Stomach smooth muscle (tissue), 2 donors: ENCODE data around the gene AMN.

Source experiments
- H3K27ac ChIP-seq: one replicate; pipeline ENCODE4 v1.7.0; 2013; ENCODE audit warnings: mild to moderate bottlenecking, low read length, inconsistent platforms
- H3K27me3 ChIP-seq, 2 donors: one replicate each; pipeline ENCODE4 v1.7.0; 2013; ENCODE audit warnings: low read length in 2 of 2; ENCODE audit not compliant: insufficient read depth in 2 of 2, control insufficient read depth in 1 of 2
- H3K36me3 ChIP-seq, 2 donors: one replicate each; pipeline ENCODE4 v1.7.0; 2013; ENCODE audit warnings: low read length in 2 of 2; ENCODE audit not compliant: control insufficient read depth in 2 of 2, insufficient read depth in 2 of 2
- H3K4me1 ChIP-seq: one replicate; pipeline ENCODE4 v1.7.0; 2013; ENCODE audit warnings: low read length; ENCODE audit not compliant: control insufficient read depth, insufficient read depth
- H3K4me3 ChIP-seq, 2 donors: one replicate each; pipeline ENCODE4 v1.7.0; 2013; ENCODE audit warnings: low read length in 2 of 2
- H3K9ac ChIP-seq, 2 donors: one replicate each; pipeline ENCODE4 v1.7.0; 2013; ENCODE audit warnings: low read length in 2 of 2, mild to moderate bottlenecking in 1 of 2
- H3K9me3 ChIP-seq, 2 donors: one replicate each; pipeline ENCODE4 v1.7.0; 2013; ENCODE audit warnings: low read length in 2 of 2; ENCODE audit not compliant: control insufficient read depth in 2 of 2
- donor health status: healthy.
- donor health status: Pancreatic carcinoma.

Gene AMN

DNA sequence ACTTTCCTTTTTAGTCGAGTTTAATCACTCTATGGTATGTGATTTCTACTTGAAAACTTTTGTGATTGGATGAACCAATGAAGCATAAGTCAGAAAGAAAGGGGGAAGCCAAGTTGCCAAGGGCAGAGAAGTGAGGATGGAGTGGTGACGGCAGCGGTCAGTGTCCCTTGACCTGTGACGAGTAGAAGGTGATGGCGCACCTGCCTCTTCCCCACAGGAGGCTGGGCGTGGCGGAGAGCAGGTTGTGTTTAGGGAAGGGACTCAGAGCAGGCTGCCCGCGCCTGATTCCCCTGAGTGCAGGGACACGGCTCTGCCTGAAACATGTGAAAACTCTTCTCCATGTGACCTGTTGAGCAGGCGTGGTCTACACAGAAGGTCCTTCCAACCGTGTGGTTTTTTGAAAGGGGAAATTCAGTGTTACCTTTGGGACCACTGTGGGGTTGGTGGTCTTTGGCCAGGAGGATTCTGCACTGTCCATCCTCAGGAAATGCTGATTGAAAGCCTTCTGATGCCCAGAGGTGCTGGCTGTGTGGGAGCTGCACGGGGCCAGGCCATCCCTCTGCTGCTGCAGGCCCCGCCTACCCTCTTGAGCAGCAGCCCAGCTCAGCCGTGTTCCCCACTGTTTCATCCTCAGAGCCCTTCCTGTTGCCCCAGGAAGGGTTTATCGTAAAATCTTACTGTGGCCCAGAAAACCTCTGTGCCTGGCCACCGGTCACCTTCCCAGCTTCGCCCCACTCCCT, 23.5 kb upstream of the AMN start:
- Histone ChIP-seq H3K9ac (no peak overlapping the region), H3K4me1 (no peaks in the 10 kb centered on the region), H3K36me3 (peaks cover under 1 to 2% of the 10 kb centered on the region in 2 donors), H3K4me3 (no peak overlapping the region), H3K9me3 (no peaks in the 10 kb centered on the region), H3K27me3 (no peaks in the 10 kb centered on the region), H3K27ac (no peak overlapping the region)

DNA sequence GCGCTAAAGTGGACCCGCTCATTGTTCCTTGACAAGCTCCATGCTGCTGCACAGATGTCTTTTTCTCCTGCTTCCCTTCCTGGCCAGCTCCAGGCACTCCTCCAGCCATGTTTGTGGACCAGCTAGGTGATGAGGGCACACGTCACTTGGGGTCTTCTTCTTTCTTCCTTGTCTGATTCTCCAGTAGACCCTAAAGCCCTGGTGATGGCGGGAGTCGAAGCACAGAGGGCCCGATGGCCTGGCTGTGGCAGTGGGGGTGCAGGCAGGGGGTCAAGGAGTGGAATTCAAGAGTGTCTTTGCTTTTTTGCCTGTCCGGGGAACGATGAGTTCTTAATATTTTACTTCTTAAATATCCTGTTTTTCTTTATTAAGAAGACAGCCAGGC, 23.0 kb upstream of the AMN start:
- no peaks in the 10 kb centered on the region for H3K9me3 ChIP-seq
- H3K4me3 ChIP-seq, result no peak overlapping the region
- H3K36me3 ChIP-seq, result peaks cover 2% of the 10 kb centered on the region in 2 donors
- H3K27ac ChIP-seq, result no peak overlapping the region
- no peaks in the 10 kb centered on the region for H3K27me3 ChIP-seq
- no peaks in the 10 kb centered on the region for H3K4me1 ChIP-seq
- H3K9ac ChIP-seq, result no peak overlapping the region

DNA sequence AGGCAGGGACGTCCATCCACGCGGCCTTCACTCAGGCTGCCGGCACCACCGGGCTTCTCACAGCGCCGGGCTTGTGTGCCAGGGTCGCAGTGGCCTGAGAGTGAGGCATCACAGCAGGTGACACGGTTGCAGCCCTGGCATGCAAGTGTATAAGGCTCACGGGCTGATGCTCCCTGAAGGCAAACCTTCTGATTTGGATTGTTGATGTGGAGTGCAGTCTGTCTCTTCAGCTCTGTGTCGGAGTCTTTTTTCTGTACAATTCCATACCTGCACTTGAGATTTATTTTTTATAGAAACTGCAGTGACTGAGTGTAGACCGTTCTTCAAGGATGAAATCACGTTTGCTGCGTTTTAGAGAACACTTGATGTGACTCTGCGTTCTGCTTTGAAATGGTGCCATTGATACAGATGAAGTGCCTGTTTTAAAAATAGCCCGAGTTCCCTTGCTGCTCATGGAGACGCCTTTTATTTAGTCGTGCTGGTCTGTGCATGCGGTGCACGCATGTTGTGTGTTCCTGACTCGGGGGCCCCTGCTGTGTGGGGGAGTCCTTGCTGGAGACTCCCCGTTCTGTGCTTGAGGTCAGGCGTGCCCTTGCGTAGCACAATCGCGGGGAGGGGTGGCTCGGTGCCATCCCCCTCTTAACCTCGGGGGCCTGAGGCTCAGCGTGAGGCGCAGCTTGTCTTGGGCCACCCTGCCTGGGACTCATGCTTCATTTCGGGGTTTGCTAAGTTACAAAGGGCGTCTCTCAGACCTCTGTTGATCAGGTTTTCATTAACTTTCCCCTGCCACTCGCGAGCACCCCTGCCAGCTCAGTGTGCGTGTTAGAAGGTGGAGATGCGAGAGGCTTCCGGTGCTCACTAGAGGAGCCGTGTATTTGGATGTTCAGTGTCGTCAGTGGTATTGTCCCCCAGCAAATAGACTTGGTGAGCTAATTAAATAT, 21.6 kb upstream of the AMN start:
- peaks cover 7 to 9% of the 10 kb centered on the region in 2 donors for H3K36me3 ChIP-seq

DNA sequence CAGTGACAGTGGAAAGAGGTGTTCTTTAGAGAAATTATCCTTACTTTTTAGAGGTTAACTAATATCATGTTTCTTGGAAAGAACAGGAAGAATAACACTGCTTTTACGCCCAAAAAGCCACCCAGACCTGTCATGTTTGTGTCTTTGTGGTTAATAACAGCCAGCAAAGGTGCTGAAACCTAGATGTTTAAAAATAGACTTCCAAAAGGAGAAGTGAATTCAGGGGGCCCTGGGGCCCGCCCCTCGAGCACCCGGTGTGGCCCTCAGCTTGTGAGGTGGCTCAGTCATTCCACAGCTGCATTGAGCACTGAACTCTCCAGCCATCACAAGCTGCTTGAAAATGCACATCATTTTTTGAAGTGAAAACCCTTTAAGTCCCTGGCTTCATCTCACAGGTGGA, 20.8 kb upstream of the AMN start:
- Histone ChIP-seq H3K9me3 (no peaks in the 10 kb centered on the region), H3K9ac (no peak overlapping the region), H3K36me3 (peaks cover 7 to 9% of the 10 kb centered on the region in 2 donors), H3K27me3 (no peaks in the 10 kb centered on the region), H3K4me1 (no peaks in the 10 kb centered on the region), H3K27ac (no peak overlapping the region), H3K4me3 (no peak overlapping the region)

More for the DNA sequence above, 21.6 kb upstream of the AMN start:
- no peak overlapping the region for H3K27ac ChIP-seq
- no peak overlapping the region for H3K9ac ChIP-seq
- no peaks in the 10 kb centered on the region for H3K9me3 ChIP-seq
- no peaks in the 10 kb centered on the region for H3K4me1 ChIP-seq
- no peak overlapping the region for H3K4me3 ChIP-seq
- H3K27me3 ChIP-seq, result no peaks in the 10 kb centered on the region

DNA sequence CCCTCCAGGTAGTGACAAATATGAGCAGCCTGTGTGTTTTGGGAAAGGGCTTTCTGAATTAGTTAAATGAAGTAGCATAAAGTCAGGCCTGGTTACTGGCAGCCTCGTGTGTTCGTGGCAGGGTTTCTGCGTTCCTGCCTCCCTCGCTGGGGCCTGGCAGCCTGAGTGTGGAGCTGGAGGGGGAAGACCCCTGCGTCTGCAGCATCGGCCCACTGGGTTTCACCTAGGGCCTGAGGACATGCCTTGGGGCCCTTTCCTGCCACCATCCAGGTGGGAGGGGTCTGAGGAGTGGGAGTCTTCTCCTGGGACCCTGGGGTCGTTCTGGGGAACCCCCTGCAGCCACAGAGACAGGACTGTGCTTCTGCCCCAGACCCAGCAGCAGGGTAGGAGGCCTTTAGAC, 20.4 kb upstream of the AMN start:
- Histone ChIP-seq H3K27me3 (no peaks in the 10 kb centered on the region), H3K9ac (no peak overlapping the region), H3K9me3 (no peaks in the 10 kb centered on the region), H3K4me3 (no peak overlapping the region), H3K27ac (no peak overlapping the region), H3K36me3 (peaks cover 7 to 9% of the 10 kb centered on the region in 2 donors), H3K4me1 (no peaks in the 10 kb centered on the region)

DNA sequence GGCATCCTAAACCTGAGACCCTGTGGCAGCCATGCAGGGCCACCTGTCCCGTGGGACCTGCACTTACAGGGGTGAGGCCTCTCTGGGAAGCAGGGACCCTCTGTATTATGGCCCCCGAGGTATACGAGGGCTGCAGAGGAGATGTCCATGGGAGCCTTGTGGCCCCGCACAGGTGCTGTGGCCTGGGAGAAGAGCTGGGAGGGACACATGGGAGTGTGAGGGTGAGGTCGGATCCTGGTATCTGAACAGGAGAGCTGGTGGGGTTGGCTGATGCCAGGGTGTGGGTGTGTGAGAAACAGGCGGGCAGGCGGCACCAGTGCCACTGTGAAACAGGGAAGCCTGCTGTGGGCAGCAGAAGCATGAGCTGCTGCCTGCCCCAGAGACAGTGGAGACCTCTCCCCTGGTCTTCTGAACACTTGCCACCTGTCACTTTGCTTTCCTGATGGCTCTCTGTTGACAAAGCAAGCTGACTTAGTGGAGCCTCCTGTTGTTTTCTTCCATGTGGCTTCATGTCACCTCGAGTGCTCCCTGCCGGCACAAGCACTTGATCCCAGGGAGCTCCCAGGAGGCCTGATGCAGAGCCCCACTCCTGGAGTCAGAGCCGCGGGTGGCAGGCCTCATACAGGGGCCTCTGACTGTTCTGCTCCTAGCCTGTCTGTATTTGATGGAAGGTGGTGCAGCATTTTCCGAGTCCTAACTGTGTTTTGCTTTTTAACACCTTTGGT, 19.8 kb upstream of the AMN start:
- Histone ChIP-seq H3K27me3 (no peaks in the 10 kb centered on the region), H3K9me3 (no peaks in the 10 kb centered on the region), H3K36me3 (peaks cover 7 to 9% of the 10 kb centered on the region in 2 donors), H3K9ac (no peak overlapping the region), H3K27ac (no peak overlapping the region), H3K4me3 (no peak overlapping the region), H3K4me1 (no peaks in the 10 kb centered on the region)

DNA sequence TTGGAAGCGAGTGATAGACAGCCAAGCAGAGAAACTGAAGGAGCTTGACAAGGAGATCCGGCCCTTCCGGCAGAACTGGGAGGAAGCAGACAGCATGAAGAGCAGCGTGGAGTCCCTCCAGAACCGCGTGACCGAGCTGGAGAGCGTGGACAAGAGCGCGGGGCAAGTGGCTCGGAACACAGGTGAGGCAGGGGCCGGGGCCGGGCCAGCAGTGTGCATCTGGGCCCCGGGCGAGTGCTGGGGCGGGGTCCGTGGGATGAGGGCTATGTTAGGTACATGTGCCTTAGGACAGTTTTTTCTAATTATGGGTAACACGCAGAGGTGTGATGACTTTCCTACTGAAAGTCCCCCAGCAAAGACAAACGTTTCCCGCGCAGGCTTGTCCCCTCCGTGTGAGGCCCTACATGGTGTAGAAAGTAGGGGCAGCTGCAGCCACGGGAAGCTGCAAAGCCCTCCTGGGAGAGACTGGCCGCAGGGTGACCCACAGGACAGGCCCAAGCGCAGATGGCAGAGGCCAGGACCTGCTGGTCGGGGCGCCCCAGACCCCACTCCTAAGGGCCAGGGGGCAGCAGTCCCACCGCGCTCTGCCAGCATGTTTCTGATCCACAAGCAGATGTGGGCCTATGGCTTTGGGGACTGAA, 19.1 kb upstream of the AMN start:
- Histone ChIP-seq H3K36me3 (peaks cover 6 to 9% of the 10 kb centered on the region in 2 donors), H3K9ac (no peak overlapping the region), H3K4me3 (no peak overlapping the region), H3K27ac (no peak overlapping the region), H3K9me3 (no peaks in the 10 kb centered on the region), H3K4me1 (no peaks in the 10 kb centered on the region), H3K27me3 (no peaks in the 10 kb centered on the region)

DNA sequence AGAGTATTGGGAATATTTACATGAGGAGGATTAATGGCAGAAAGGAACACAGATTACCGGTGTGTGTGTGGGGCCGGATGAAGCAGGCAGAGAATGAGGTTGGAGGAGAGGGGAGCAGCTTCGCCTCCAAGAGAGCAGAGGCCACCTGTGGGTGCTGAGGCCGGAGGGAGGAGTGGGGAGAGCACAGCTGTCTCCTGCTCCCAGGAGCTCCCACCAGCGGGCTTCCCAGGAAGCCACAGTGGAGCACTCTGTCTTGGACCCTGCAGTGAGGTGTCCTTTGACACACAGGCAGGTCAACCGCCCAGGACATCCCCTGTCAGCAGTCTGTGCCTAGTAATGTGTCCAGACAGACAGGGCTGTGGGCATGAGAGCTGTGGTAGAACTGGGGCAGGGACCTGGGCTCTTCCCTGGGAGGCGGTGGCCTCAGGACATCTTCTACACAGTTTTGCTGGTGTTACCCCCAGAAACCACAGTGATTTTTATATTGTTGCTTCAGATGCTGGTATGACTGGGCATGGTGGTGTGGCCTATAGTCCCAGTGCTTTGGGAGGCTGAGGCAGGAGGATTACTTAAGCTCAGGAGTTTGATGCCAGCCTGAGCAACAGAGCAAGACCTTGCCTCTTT, 18.5 kb upstream of the AMN start:
- H3K4me1 ChIP-seq, result no peaks in the 10 kb centered on the region
- H3K4me3 ChIP-seq, result no peak overlapping the region
- H3K36me3 ChIP-seq, result peaks cover 4 to 9% of the 10 kb centered on the region in 2 donors
- no peak overlapping the region for H3K27ac ChIP-seq
- H3K9me3 ChIP-seq, result no peaks in the 10 kb centered on the region
- H3K9ac ChIP-seq, result no peak overlapping the region
- H3K27me3 ChIP-seq, result no peaks in the 10 kb centered on the region

DNA sequence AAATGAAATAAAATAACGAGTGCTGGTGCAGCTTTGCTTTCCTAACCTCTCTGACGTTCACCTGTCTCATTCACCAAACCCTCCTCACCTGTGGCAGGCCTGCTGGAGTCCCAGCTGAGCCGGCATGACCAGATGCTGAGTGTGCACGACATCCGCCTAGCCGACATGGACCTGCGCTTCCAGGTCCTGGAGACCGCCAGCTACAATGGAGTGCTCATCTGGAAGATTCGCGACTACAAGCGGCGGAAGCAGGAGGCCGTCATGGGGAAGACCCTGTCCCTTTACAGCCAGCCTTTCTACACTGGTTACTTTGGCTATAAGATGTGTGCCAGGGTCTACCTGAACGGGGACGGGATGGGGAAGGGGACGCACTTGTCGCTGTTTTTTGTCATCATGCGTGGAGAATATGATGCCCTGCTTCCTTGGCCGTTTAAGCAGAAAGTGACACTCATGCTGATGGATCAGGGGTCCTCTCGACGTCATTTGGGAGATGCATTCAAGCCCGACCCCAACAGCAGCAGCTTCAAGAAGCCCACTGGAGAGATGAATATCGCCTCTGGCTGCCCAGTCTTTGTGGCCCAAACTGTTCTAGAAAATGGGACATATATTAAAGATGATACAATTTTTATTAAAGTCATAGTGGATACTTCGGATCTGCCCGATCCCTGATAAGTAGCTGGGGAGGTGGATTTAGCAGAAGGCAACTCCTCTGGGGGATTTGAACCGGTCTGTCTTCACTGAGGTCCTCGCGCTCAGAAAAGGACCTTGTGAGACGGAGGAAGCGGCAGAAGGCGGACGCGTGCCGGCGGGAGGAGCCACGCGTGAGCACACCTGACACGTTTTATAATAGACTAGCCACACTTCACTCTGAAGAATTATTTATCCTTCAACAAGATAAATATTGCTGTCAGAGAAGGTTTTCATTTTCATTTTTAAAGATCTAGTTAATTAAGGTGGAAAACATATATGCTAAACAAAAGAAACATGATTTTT, 17.1 kb upstream of the AMN start:
- H3K9ac ChIP-seq, result no peak overlapping the region
- H3K27me3 ChIP-seq, result no peaks in the 10 kb centered on the region
- peaks cover 4 to 11% of the 10 kb centered on the region in 2 donors for H3K36me3 ChIP-seq
- H3K27ac ChIP-seq, result no peak overlapping the region
- H3K4me3 ChIP-seq, result no peak overlapping the region
- no peaks in the 10 kb centered on the region for H3K9me3 ChIP-seq
- no peaks in the 10 kb centered on the region for H3K4me1 ChIP-seq
